Endothelial cell of umbilical vein (primary cell): ENCODE data around the gene PIK3C3. TPM values are rescaled to one million over a fixed set of nuclear protein-coding genes. Genes with fewer than 3 reads are reported as not detected.

ENCODE experiments used
- BruUV-seq: library from RNA; stranded (reverse); fragments of 400-500 nt; replicated peaks from 2 replicates; lab custom pipeline; 2021; lab: Mats Ljungman, UMichigan
- CTCF ChIA-PET: fragments of 300-600, 350-600 bp; sonication (Branson Sonifier 250); formaldehyde crosslinking; loops from one replicate; lab custom pipeline; 2021; ENCODE audit warnings: antibody characterized with exemption, inconsistent platforms; lab: Charles Lee
- POLR2A ChIA-PET: fragments of 300-600, 350-600 bp; sonication (Branson Sonifier 250); formaldehyde crosslinking; loops from one replicate; lab custom pipeline; 2021; ENCODE audit warnings: antibody characterized with exemption, inconsistent platforms; lab: Charles Lee
- DNase-seq: peaks from one replicate; pipeline ENCODE4 v3.0.0-alpha.2; 2011; ENCODE audit warnings: low read depth, low spot score
- FAIRE-seq: peaks from 2 replicates; lab custom pipeline; 2011; peaks lifted over from hg19 to GRCh38; lab: Jason Lieb, UNC
- H2AFZ ChIP-seq: 2 replicates; pipeline ENCODE4 v1.6.0; 2012; ENCODE audit warnings: low read depth, low read length, control low read depth, inconsistent platforms
- H3K27ac ChIP-seq: 2 replicates; pipeline ENCODE4 v1.5.1; 2011; ENCODE audit warnings: low read depth, mild to moderate bottlenecking, control low read depth, low read length, moderate library complexity; ENCODE audit not compliant: insufficient read depth
- H3K27me3 ChIP-seq, 2 experiments: 2 replicates each; pipeline versions ENCODE4 v1.6.0 to v1.6.1; 2011; ENCODE audit warnings: low read length in 2 of 2, mixed read lengths in 1 of 2; ENCODE audit not compliant: control insufficient read depth in 2 of 2, insufficient read depth in 2 of 2
- H3K36me3 ChIP-seq, 2 experiments: 2 replicates in 1 of 2; 3 replicates in 1 of 2; pipeline ENCODE4 v1.5.1; 2011; ENCODE audit warnings: low read length in 2 of 2, mild to moderate bottlenecking in 1 of 2, moderate library complexity in 1 of 2; ENCODE audit not compliant: control insufficient read depth in 2 of 2, insufficient read depth in 2 of 2; ENCODE audit errors: extremely low read depth in 1 of 2
- H3K4me1 ChIP-seq: 3 replicates; pipeline ENCODE4 v1.5.1; 2011; ENCODE audit warnings: mild to moderate bottlenecking, low read length; ENCODE audit not compliant: control insufficient read depth, insufficient read depth; ENCODE audit errors: extremely low read depth
- H3K4me2 ChIP-seq: 2 replicates; pipeline ENCODE4 v1.6.1; 2011; ENCODE audit warnings: low read length, control low read depth, mixed read lengths; ENCODE audit not compliant: insufficient read depth
- H3K4me3 ChIP-seq, 3 experiments: fragments of 200-600 bp in 1 of 3; sonication (generic), shearing (Covaris generic) in 1 of 3; replicated peaks in 1 of 3; 2 replicates each; pipeline ENCODE4 v1.5.1; 2011 to 2016; ENCODE audit warnings: control low read depth in 3 of 3, low read length in 3 of 3, mild to moderate bottlenecking in 2 of 3, inconsistent platforms in 1 of 3, low read depth in 1 of 3, moderate library complexity in 1 of 3; ENCODE audit not compliant: insufficient read depth in 1 of 3
- H3K79me2 ChIP-seq: 2 replicates; pipeline ENCODE4 v1.6.0; 2012; ENCODE audit warnings: low read length, inconsistent platforms; ENCODE audit not compliant: control insufficient read depth, insufficient read depth
- H3K9ac ChIP-seq: replicated peaks from 2 replicates; pipeline ENCODE3; 2011; ENCODE audit warnings: low read length, control low read depth; ENCODE audit not compliant: insufficient read depth; ENCODE audit errors: extremely low read depth
- H3K9me1 ChIP-seq: replicated peaks from 3 replicates; pipeline ENCODE4 v1.6.0; 2011; ENCODE audit warnings: mild to moderate bottlenecking, low read length; ENCODE audit not compliant: control insufficient read depth, insufficient read depth; ENCODE audit errors: extremely low read depth
- H3K9me3 ChIP-seq: replicated peaks from 2 replicates; pipeline ENCODE4 v1.5.1; 2012; ENCODE audit warnings: low read length, inconsistent platforms; ENCODE audit not compliant: control insufficient read depth, insufficient read depth
- H4K20me1 ChIP-seq: replicated peaks from 2 replicates; pipeline ENCODE3; 2011; ENCODE audit warnings: mild to moderate bottlenecking, low read length; ENCODE audit not compliant: control insufficient read depth, insufficient read depth; ENCODE audit errors: extremely low read depth
- CTCF ChIP-seq, 2 donors: IDR thresholded peaks; 1 replicate in 1 of 2; 2 replicates in 1 of 2; pipeline ENCODE4 v1.5.1; 2011; ENCODE audit warnings: low read length in 2 of 2, mild to moderate bottlenecking in 2 of 2, moderate library complexity in 2 of 2, control low read depth in 1 of 2, inconsistent platforms in 1 of 2, low read depth in 1 of 2; ENCODE audit not compliant: insufficient read depth in 1 of 2; ENCODE audit errors: extremely low read depth in 1 of 2
- EZH2 ChIP-seq: IDR thresholded peaks from 2 replicates; pipeline ENCODE4 v1.6.1; 2012; ENCODE audit warnings: borderline replicate concordance, low read depth, mild to moderate bottlenecking, moderate library complexity, low read length, inconsistent platforms; ENCODE audit not compliant: severe bottlenecking
- FOS ChIP-seq: IDR thresholded peaks from 2 replicates; pipeline ENCODE4 v1.6.1; 2011; ENCODE audit warnings: mild to moderate bottlenecking, low read length, moderate library complexity, borderline replicate concordance; ENCODE audit not compliant: insufficient read depth
- GATA2 ChIP-seq: IDR thresholded peaks from 2 replicates; pipeline ENCODE4 v1.7.0; 2011; ENCODE audit warnings: low read depth, mild to moderate bottlenecking, moderate library complexity, mixed read lengths, low read length; ENCODE audit not compliant: insufficient read length, insufficient read depth
- JUN ChIP-seq: IDR thresholded peaks from 2 replicates; pipeline ENCODE4 v1.6.1; 2011; ENCODE audit warnings: borderline replicate concordance, low read depth; ENCODE audit not compliant: insufficient read length, insufficient read depth
- MAX ChIP-seq: IDR thresholded peaks from 2 replicates; pipeline ENCODE4 v1.6.1; 2011; ENCODE audit not compliant: insufficient read depth, insufficient read length
- MYC ChIP-seq: IDR thresholded peaks from one replicate; pipeline ENCODE4 v1.6.1; 2011; ENCODE audit warnings: mild to moderate bottlenecking, low read depth, low read length
- POLR2A ChIP-seq: IDR thresholded peaks from 2 replicates; pipeline ENCODE4 v1.6.1; 2012; ENCODE audit warnings: low read depth, mild to moderate bottlenecking, control low read depth, low read length
- POLR2AphosphoS5 ChIP-seq: IDR thresholded peaks from 2 replicates; pipeline ENCODE4 v1.6.1; 2012; ENCODE audit warnings: low read depth, mild to moderate bottlenecking, control low read depth, low read length, moderate library complexity; ENCODE audit not compliant: insufficient read depth
- dilution Hi-C: fragments of 300-500 bp; cut with MboI; formaldehyde crosslinking; loops from one replicate; pipeline ENCODE4 v1.15.0; 2019; ENCODE audit warnings: low sequenced_read_pairs; ENCODE audit not compliant: extremely low pct_ligation_motif_present
- intact Hi-C: fragments of 100-400 bp; cut with micrococcal nuclease; formaldehyde crosslinking; loops from one replicate; pipeline ENCODE4 v1.10.0; 2022
- polyA plus RNA-seq, 4 experiments: library from polyadenylated mRNA; depleted of rRNA in 3 of 4; stranded (reverse) in 3 of 4; unstranded in 1 of 4; fragments of >200 nt; gene quantifications; 2 replicates each; pipeline versions ENCODE4 v1.2.1 to v1.2.3, GENCODE V29; 2011 to 2012; ENCODE audit warnings: missing spikeins in 1 of 4
- total RNA-seq: library from RNA; stranded (reverse); gene quantifications from 2 replicates; pipeline ENCODE4 v1.2.3, GENCODE V29; 2021

The PIK3C3 gene
- total and polyA plus RNA-seq, 2 donors (not counting 3 experiments of a cell fraction or from before 2014, with no cell fraction given): 19.5 to 47.3 TPM

- ChIA-PET CTCF (interaction anchor here (1.2 to 1.8 kb wide), 2 partner anchors 13 to 61 kb away, joined by 3 to 9 read pairs; no protein-coding TSS in a partner anchor), POLR2A (no interaction called here)
- H3K27ac ChIP-seq: no peak overlapping the region
- H4K20me1 ChIP-seq: no peaks in the 10 kb centered on the region
- no peaks in the 10 kb centered on the region for H3K9me3 ChIP-seq
- TF ChIP-seq EZH2: no peak
- DNase-seq (no peak), FAIRE-seq (no peak)
- no peak overlapping the region for H3K4me3 ChIP-seq
- H3K36me3 ChIP-seq: peaks cover 7 to 8% of the 10 kb centered on the region in 2 experiments
- H3K9me1 ChIP-seq: peaks cover 3% of the 10 kb centered on the region
- H3K9ac ChIP-seq: no peak overlapping the region
- intact Hi-C loops: no loop called here
- H3K27me3 ChIP-seq: no peaks in the 10 kb centered on the region
- H3K79me2 ChIP-seq: peaks cover 22% of the 10 kb centered on the region
- no TSS peak for BruUV-seq
- no peak overlapping the region for H2AFZ ChIP-seq
- H3K4me1 ChIP-seq: no peaks in the 10 kb centered on the region
- dilution Hi-C loops: no loop called here
- no peak overlapping the region for H3K4me2 ChIP-seq
Measured at GRCh38 chr18:41966943-41967342, 11.9 kb downstream of the PIK3C3 start.

- Histone ChIP-seq H4K20me1 (no peaks in the 10 kb centered on the region), H3K27me3 (no peaks in the 10 kb centered on the region), H3K9ac (no peak overlapping the region), H3K27ac (no peak overlapping the region), H3K4me1 (no peaks in the 10 kb centered on the region), H3K4me3 (no peak overlapping the region), H3K36me3 (peaks cover 7 to 8% of the 10 kb centered on the region in 2 experiments), H3K9me3 (no peaks in the 10 kb centered on the region), H3K4me2 (no peak overlapping the region), H3K79me2 (peaks cover 20% of the 10 kb centered on the region), H2AFZ (no peak overlapping the region), H3K9me1 (peaks cover 3% of the 10 kb centered on the region)
- BruUV-seq: no TSS peak
- POLR2A ChIA-PET: no interaction called here
- DNase-seq: no peak
- CTCF ChIA-PET: interaction anchor here (1.2 to 1.8 kb wide), 2 partner anchors 12 to 60 kb away, joined by 3 to 9 read pairs; no protein-coding TSS in a partner anchor
- intact Hi-C loops (no loop called here), dilution Hi-C loops (no loop called here)
- FAIRE-seq: no peak
- TF ChIP-seq FOS (no peak), POLR2AphosphoS5 (no peak), MAX (no peak), EZH2 (no peak), JUN (no peak), POLR2A (no peak), MYC (no peak), CTCF (IDR thresholded peaks at IDR 0.05; ENCODE audit: extremely low read depth in 1 of 2, insufficient read depth in 1 of 2, low read depth in 1 of 2, low read length in 2 of 2) (no peak), GATA2 (no peak)
Measured at GRCh38 chr18:41967680-41968079, 12.6 kb downstream of the PIK3C3 start.
